GM18511 (cell line): ENCODE data around the gene AP5Z1.
A peak's percentile ranks its signal among the peaks of the same experiment; 100 is the strongest.

Experiments used
- ATAC-seq: cut with Tn5 transposase; IDR thresholded peaks from one replicate; pipeline ENCODE4 v1.9.1; 2021; ENCODE audit warnings: mild to moderate bottlenecking, moderate library complexity; ENCODE audit not compliant: unreplicated experiment

AP5Z1 gene

DNA sequence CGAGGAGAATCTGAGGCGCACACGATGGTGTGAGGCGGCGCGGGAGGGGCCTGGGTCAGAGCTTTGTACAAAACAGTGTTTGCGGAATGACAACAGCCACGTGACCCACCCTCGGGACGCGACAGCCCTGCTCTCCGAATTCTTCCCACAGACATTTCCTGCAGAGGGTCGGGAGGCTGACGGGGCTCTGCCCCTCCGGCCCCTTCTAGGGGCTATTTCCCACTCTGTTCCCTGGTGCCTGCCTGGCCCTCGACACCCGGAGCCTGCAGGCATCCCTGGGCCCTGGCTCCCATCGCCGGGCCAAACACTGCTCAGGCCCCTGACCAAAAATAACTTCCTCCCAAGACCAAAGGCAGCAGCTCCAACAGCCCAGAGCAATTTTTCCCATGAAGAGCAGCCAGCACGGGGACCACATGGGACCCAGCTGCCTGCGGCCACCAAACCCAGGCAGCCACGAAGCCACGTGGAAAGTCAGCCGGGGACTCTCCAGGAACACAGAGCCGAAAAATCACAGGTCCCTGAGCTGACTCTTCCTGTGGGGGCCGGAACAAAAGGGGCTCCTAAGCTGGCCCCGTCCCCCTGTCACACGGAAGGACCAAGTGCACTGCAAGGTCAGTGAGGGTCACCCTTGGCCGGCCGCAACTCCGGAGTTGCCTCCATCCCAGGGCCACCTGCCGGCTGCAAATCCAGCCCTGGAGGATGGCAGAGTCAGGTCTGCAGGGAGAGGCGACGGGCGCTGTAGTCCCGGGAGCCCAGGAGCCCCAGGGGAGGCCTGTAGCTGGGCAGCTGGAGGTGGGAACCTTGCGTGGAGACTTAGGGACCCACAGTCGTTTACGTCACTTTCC is 44.4 kb downstream of the AP5Z1 start:
- ATAC-seq, result no peak

DNA sequence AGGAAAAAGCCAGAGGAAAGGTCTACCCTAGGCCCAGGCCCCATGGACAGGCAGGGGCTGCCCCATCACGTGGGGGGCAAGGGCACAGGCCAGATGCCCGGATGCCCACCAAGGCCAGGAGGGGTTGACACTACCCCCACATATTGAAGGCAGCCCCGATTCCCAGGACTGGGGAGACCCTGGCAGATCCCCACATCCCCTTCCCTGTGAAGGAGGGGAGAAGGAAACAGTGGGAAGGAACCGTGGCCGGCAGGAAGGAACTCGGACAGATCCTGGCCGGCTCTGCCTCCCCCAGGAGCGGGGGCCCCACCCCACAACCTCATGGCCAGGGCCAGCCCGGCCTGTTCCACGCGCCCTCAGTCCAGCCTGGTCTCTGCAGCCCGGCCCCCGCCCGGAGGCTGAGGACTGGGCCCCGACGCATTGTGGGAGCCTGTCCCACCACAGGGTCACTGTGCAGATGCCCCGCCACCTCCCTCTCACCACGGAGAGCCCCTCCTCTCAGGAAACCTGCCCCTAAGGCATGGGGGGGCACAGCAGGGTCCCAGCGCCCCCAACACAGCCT is 45.1 kb downstream of the AP5Z1 start:
- no peak for ATAC-seq

DNA sequence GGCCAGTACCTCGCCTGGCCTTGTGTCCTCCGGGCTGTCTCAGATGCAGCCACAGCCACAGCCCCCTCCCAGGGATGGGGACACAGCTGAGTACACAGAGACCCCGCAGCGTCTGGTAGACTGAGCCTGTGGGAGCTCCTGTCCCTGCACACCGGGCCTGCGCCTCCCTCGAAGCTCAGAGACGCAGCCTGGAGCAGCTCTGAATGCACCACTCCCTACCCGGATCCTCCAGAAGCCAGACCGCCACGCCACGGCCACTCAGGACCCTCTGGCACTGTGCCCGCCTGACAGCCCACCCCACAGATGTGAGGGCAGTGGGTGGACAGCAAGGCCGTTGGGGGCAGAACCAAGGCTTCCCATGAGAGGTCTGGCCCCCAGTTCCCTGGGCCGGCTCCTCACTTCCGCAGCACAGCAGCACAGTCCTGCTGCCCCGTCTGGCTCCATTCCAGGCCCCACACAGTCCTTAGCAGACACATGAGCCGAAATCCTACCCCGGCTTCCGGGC is 45.6 kb downstream of the AP5Z1 start:
- no peak for ATAC-seq

DNA sequence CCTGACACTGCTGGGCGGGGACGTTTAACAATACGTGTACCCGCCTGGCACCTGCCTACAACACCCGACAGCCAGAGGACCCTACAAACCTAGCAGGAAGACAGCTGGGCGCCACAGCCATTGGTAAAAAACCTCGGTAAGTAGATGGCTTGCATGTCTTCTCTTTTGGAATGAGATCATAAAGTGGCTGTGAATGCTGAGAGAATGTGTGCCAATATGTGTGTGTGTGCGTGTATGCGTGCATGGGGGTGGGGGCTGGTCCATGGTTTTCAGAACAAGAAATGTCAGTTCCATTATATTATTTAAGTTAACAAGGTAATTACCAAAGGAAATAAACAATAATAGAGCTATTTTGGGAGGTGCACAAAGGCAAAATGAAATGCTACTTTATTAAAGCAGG is 47.3 kb downstream of the AP5Z1 start:
- ATAC-seq, result no peak

DNA sequence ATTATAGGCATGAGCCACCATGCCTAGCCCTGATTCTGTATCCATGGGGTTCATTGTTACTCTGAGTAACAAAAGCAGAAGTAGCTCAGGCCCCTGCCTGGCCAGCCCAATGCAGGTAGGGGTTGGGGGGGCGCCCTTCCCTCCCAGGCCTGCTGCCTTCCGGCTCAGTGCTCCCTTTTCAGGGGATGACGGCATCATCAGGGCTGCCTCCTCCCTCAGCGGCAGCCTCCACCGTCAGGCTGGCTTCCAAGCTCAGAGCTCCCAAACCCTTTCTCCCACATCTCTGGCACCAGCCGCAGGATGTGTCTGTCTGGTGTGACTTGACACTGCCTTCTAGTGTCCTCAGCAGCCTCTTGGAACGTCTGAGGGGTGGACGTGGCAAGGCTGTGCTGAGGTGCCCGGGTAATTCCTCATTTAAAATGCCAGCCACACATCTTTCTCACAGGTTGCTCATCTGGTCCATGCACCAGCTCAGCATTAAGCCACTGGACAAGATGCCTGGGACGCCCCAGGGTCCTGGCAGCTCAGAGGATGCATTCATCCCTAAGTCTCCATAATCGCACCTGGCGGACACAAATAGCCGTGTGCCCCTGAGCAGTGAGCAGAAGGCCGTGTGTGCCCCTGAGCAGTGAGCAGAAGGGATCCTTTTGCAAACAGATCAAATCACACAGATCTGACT is 48.2 kb downstream of the AP5Z1 start:
- ATAC-seq, result no peak

GRCh38 chr7:4824120-4824775 is 48.8 kb downstream of the AP5Z1 start:
- no peak for ATAC-seq

DNA sequence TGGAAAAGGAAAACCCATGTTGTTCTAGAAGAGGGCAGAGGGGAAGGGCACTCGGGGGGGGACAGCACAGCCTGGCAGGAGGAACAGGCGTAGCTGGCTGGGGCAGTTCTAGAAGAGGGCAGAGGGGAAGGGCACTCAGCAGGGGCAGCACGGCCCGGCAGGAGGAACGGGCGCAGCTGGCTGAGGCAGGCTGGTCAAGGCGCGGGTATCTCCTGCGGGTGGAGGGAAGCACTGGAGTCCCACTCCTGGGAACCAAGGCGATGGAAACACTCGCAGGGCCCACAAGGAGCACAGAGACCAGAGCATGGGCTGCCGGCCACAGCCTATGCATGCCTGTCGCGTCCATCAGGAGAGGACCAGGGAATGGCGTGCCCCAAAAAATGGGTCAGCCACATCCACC is 49.7 kb downstream of the AP5Z1 start:
- no peak for ATAC-seq

DNA sequence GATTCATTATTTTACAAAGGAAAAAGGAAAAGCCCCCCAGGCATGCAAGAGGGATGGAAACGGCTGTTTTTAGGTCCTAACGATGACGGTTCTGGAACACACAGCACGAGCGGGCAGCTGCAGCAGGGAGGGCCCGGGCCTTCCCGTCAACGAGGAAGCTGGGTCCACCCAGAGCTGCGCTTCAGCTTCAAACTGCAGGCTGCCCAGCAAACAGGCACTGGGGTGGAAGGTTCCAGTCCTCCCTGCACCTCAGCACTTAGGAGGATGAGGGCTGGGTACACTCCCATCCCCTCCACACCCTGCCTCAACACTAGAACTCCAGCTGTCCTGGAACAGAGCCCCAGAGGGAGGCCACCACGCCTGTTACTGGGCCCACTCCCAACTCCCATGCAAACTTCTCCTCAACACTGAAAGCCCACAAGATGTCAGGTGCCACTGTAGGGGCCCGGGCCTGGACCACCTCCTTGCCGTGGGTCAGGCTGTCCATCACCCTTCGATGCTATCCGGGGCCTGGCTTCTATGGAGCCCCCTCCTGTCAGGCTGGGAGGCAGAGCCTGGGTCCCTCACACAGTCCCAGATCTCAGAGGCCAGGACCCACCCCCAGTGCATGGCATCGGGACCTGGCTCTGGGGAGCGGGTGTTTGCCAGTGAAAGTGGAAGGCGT is 53.4 kb downstream of the AP5Z1 start:
- ATAC-seq, result no peak

DNA sequence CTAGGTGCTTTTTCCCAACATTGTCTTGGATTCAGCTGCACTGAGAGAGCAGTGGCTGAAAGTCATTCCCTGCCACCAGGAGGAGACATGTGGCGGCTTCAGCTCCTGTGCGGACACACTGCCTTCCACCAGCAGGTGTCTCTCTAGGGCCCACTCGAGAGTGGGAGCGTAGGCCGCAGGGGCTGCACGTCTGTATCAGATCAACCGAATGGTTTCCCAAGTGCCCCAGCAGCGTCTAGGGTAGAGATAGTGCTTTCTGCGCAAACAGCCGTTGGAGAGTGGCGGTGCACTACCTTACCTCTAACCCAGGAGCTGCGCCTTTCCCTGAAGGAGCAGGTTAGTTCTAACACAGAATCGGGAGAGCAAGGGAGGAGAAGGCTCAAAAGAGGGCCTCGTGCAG is 54.8 kb downstream of the AP5Z1 start:
- peak; percentile 75 for ATAC-seq

- no peak for ATAC-seq
These were observed 56.5 kb downstream of the AP5Z1 start for GRCh38 chr7:4831723-4832495.

DNA sequence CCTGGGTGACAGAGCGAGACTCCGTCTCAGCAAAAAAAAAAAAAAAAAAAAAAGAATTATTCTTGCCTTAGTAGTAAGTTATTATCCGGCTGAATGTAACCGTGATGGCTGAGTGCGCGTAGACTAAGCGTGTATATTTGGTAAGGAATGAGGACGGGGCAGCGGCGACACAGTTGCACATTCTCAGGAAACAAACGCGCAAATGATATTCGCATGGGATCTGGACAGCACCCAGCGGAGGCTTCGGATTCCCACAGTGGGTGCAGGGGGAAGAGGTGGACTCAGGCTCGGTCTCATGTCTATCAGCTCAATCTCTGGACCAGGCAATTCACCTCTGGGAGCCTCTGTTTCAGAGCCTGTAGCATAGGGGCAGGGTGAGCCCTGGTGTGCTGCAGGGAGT is 57.3 kb downstream of the AP5Z1 start:
- no peak for ATAC-seq

- ATAC-seq, result no peak
These were observed 57.8 kb downstream of the AP5Z1 start for GRCh38 chr7:4833176-4833575.

- ATAC-seq, result no peak
These were observed 58.5 kb downstream of the AP5Z1 start for GRCh38 chr7:4833691-4834600.

GRCh38 chr7:4834601-4835397 is 59.4 kb downstream of the AP5Z1 start:
- no peak for ATAC-seq

- ATAC-seq, result no peak
These were observed 60.2 kb downstream of the AP5Z1 start for GRCh38 chr7:4835398-4836205.

GRCh38 chr7:4836206-4836661 is 60.8 kb downstream of the AP5Z1 start:
- ATAC-seq, result no peak

GRCh38 chr7:4837041-4837802 is 61.8 kb downstream of the AP5Z1 start:
- ATAC-seq, result no peak
